Trophoblast cell (in vitro differentiated cells and primary cell): ENCODE data around the gene DIS3L2.

Experiments
- DNase-seq, 2 donors: peaks; one replicate each; pipeline ENCODE4 v3.0.0-alpha.2; 2016
- H2AFZ ChIP-seq: 2 replicates; pipeline ENCODE4 v1.6.1; 2013; ENCODE audit warnings: low read length, moderate library complexity, mild to moderate bottlenecking; ENCODE audit not compliant: insufficient read depth, poor library complexity
- H2AK5ac ChIP-seq: 2 replicates; pipeline ENCODE4 v1.6.1; 2013; ENCODE audit warnings: mild to moderate bottlenecking, low read length
- H2BK120ac ChIP-seq: 2 replicates; pipeline ENCODE4 v1.6.1; 2013; ENCODE audit warnings: low read length, mild to moderate bottlenecking, moderate library complexity; ENCODE audit not compliant: insufficient read depth, poor library complexity
- H2BK12ac ChIP-seq: 2 replicates; pipeline ENCODE4 v1.6.1; 2013; ENCODE audit warnings: mild to moderate bottlenecking, low read length, moderate library complexity
- H2BK5ac ChIP-seq: 2 replicates; pipeline ENCODE4 v1.6.1; 2013; ENCODE audit warnings: low read length, low read depth, moderate library complexity, mild to moderate bottlenecking; ENCODE audit not compliant: poor library complexity
- H3K14ac ChIP-seq: 2 replicates; pipeline ENCODE4 v1.6.1; 2013; ENCODE audit warnings: mild to moderate bottlenecking, low read length
- H3K18ac ChIP-seq: 2 replicates; pipeline ENCODE4 v1.6.1; 2013; ENCODE audit warnings: mild to moderate bottlenecking, low read length
- H3K23ac ChIP-seq: 2 replicates; pipeline ENCODE4 v1.6.1; 2013; ENCODE audit warnings: low read length
- H3K27ac ChIP-seq: 2 replicates; pipeline ENCODE4 v1.5.1; 2013; ENCODE audit warnings: low read depth, mild to moderate bottlenecking, inconsistent platforms, low read length, moderate library complexity
- H3K27me3 ChIP-seq: 2 replicates; pipeline ENCODE4 v1.6.1; 2013; ENCODE audit warnings: inconsistent platforms, mild to moderate bottlenecking, low read length, moderate library complexity; ENCODE audit not compliant: insufficient read depth
- H3K36me3 ChIP-seq, 2 experiments: 1 replicate in 1 of 2; 2 replicates in 1 of 2; pipeline ENCODE4 v1.6.1; 2013; ENCODE audit warnings: low read length in 2 of 2, mild to moderate bottlenecking in 2 of 2, moderate library complexity in 1 of 2; ENCODE audit not compliant: insufficient read depth in 2 of 2, control insufficient read depth in 1 of 2
- H3K4ac ChIP-seq: 2 replicates; pipeline ENCODE4 v1.6.1; 2013; ENCODE audit warnings: low read depth, mild to moderate bottlenecking, low read length, moderate library complexity
- H3K4me1 ChIP-seq, 2 experiments: 1 replicate in 1 of 2; 2 replicates in 1 of 2; pipeline ENCODE4 v1.6.1; 2013; ENCODE audit warnings: low read length in 2 of 2, mild to moderate bottlenecking in 2 of 2, moderate library complexity in 1 of 2; ENCODE audit not compliant: insufficient read depth in 2 of 2, control insufficient read depth in 1 of 2
- H3K4me2 ChIP-seq: 2 replicates; pipeline ENCODE4 v1.6.1; 2013; ENCODE audit warnings: inconsistent platforms, mild to moderate bottlenecking, low read length, moderate library complexity
- H3K4me3 ChIP-seq: 2 replicates; pipeline ENCODE4 v1.5.1; 2013; ENCODE audit warnings: mild to moderate bottlenecking, low read depth, low read length, inconsistent platforms
- H3K79me1 ChIP-seq: one replicate; pipeline ENCODE4 v1.6.1; 2013; ENCODE audit warnings: low read length
- H3K79me2 ChIP-seq: 2 replicates; pipeline ENCODE4 v1.6.1; 2013; ENCODE audit warnings: low read length, mild to moderate bottlenecking; ENCODE audit not compliant: control insufficient read depth, insufficient read depth, poor library complexity
- H3K9ac ChIP-seq: 2 replicates; pipeline ENCODE4 v1.6.1; 2013; ENCODE audit warnings: mild to moderate bottlenecking, low read length
- H3K9me3 ChIP-seq: 2 replicates; pipeline ENCODE4 v1.6.1; 2013; ENCODE audit warnings: low read depth, mild to moderate bottlenecking, control low read depth, inconsistent platforms, low read length; ENCODE audit not compliant: insufficient read depth
- H4K12ac ChIP-seq: 2 replicates; pipeline ENCODE4 v1.6.1; 2013; ENCODE audit warnings: low read depth, mild to moderate bottlenecking, low read length, moderate library complexity
- H4K8ac ChIP-seq: 2 replicates; pipeline ENCODE4 v1.6.1; 2013; ENCODE audit warnings: low read depth, mild to moderate bottlenecking, low read length, moderate library complexity
- H4K91ac ChIP-seq: one replicate; pipeline ENCODE4 v1.6.1; 2013; ENCODE audit warnings: low read depth, mild to moderate bottlenecking, low read length, moderate library complexity
- WGBS: extraction: QIAGEN DNeasy Blood & Tissue Kit; methylation state at CpG from one replicate; pipeline ENCODE4 v1.1.7; 2013; ENCODE audit warnings: missing lambda C conversion rate; ENCODE audit not compliant: insufficient read length, insufficient coverage; ENCODE audit errors: extremely low coverage; 5-methylcytosine and 5-hydroxymethylcytosine counted together

The DIS3L2 gene

DNA sequence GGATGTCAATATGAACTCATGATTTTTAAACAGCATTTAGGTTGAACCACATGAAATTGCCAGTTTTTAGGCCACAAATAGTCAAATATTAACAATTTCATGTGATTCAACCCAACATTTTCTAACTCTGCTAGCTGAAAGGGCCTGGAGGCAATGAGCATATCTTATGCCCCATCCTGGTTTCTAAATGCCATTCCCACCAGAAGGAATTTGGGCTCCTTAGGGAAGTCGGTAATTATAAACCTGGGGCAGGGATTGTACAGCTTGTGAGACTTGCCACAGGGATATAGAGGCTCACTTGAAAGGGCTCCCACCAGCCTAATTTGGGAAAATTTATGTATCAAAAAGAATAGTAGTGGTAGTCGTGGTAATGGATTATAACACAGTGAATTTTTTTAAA lies 238.7 kb downstream of the DIS3L2 start:
- Histone ChIP-seq H2AK5ac (no peak overlapping the region), H3K4me2 (no peak overlapping the region), H3K9ac (no peak overlapping the region), H3K36me3 (peaks cover 0 to 2% of the 10 kb centered on the region in 2 experiments), H4K8ac (no peak overlapping the region), H2AFZ (no peak overlapping the region), H2BK12ac (no peak overlapping the region), H3K4ac (no peak overlapping the region), H3K27me3 (no peaks in the 10 kb centered on the region), H3K23ac (no peak overlapping the region), H2BK120ac (no peak overlapping the region), H3K79me2 (no peaks in the 10 kb centered on the region), H3K18ac (no peak overlapping the region), H3K9me3 (no peaks in the 10 kb centered on the region), H4K12ac (no peak overlapping the region), H3K4me3 (no peak overlapping the region), H3K14ac (no peak overlapping the region), H4K91ac (no peak overlapping the region), H3K79me1 (no peaks in the 10 kb centered on the region), H3K27ac (no peak overlapping the region), H2BK5ac (no peak overlapping the region), H3K4me1 (no peaks in the 10 kb centered on the region)
- WGBS = no CpG with 5 or more reads among the region's 2 CpGs
- DNase-seq = peak in 1 of 2 donors; percentile 21

DNA sequence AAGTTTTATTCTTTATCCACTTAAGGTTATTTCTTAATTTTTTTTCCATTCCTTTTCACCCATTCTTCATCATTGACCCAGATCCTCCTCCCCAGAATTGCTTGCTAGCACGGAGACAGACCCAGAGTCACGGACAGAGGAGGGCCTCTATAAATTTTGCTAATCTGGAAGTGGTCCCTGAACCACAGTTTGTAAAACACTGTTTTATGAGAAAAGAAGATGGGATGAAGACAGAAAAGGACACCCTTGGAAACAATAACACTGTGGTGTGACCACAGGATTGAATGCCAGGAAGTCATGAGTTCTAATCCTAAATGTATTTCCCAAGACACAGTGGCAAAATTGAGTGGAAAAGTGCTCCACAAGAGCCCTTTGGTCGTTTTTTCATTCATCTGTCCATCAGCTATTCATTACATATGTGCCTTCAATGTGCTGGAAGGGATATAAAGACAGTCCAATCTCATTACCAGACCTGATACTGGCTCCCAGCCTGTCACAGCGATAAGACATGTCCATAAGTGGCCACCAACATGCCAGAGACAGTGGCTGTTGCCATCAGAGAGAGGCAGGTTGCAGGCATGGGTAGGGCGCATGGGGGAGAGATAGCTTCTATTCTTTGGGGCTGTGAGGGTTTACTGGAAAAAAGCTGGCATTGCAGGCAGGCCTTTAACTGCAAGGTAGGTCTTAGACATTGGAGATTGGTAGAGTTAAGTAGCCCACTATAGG lies 241.8 kb downstream of the DIS3L2 start:
- Histone ChIP-seq H2BK5ac (no peak overlapping the region), H3K23ac (peak overlapping the region; percentile 47), H3K18ac (no peak overlapping the region), H3K4me3 (no peak overlapping the region), H3K4me2 (no peak overlapping the region), H3K27ac (no peak overlapping the region), H2AFZ (no peak overlapping the region), H3K79me1 (no peaks in the 10 kb centered on the region), H3K79me2 (no peaks in the 10 kb centered on the region), H3K27me3 (no peaks in the 10 kb centered on the region), H4K12ac (no peak overlapping the region), H4K8ac (no peak overlapping the region), H3K4me1 (no peaks in the 10 kb centered on the region), H2AK5ac (no peak overlapping the region), H3K9me3 (no peaks in the 10 kb centered on the region), H3K9ac (no peak overlapping the region), H3K36me3 (peaks cover 0 to 2% of the 10 kb centered on the region in 2 experiments), H2BK120ac (no peak overlapping the region), H4K91ac (no peak overlapping the region), H3K4ac (no peak overlapping the region), H3K14ac (no peak overlapping the region), H2BK12ac (no peak overlapping the region)
- no CpG with 5 or more reads among the region's 5 CpGs for WGBS
- DNase-seq = no peak

DNA sequence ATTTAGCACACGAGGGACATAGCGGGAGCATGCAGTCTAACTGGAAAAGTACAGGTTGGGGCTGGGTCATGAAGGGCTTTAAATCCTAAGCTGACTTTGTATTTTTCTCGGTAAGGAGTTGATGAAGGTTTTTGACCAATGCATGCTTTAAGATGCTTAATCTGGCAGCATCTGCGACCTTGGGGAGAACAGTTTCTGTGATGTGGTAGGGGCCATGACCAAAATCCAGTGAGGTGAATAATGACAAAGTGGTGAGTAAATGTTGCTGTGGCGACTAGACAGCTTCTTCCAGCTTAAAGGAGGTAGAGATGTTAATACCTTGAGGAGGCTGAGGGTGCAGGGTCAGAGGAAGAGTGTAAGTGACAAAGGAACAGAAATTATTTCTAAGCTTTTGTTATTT lies 242.4 kb downstream of the DIS3L2 start:
- no peak overlapping the region for H3K4ac ChIP-seq
- no peak overlapping the region for H3K18ac ChIP-seq
- no peak overlapping the region for H4K8ac ChIP-seq
- no peak overlapping the region for H3K23ac ChIP-seq
- no peak overlapping the region for H3K4me2 ChIP-seq
- H2AK5ac ChIP-seq = no peak overlapping the region
- H3K27me3 ChIP-seq = no peaks in the 10 kb centered on the region
- H3K9me3 ChIP-seq = no peaks in the 10 kb centered on the region
- H4K12ac ChIP-seq = no peak overlapping the region
- H3K9ac ChIP-seq = no peak overlapping the region
- no peaks in the 10 kb centered on the region for H3K79me1 ChIP-seq
- no peak overlapping the region for H2BK5ac ChIP-seq
- WGBS = no CpG with 5 or more reads among the region's 5 CpGs
- no peak overlapping the region for H2BK120ac ChIP-seq
- H3K36me3 ChIP-seq = peaks cover 0 to 2% of the 10 kb centered on the region in 2 experiments
- H3K27ac ChIP-seq = no peak overlapping the region
- no peak overlapping the region for H3K4me3 ChIP-seq
- H3K14ac ChIP-seq = no peak overlapping the region
- H2BK12ac ChIP-seq = no peak overlapping the region
- H2AFZ ChIP-seq = no peak overlapping the region
- no peak overlapping the region for H4K91ac ChIP-seq
- no peaks in the 10 kb centered on the region for H3K79me2 ChIP-seq
- H3K4me1 ChIP-seq = no peaks in the 10 kb centered on the region
- DNase-seq = peak; percentile 29 to 66

DNA sequence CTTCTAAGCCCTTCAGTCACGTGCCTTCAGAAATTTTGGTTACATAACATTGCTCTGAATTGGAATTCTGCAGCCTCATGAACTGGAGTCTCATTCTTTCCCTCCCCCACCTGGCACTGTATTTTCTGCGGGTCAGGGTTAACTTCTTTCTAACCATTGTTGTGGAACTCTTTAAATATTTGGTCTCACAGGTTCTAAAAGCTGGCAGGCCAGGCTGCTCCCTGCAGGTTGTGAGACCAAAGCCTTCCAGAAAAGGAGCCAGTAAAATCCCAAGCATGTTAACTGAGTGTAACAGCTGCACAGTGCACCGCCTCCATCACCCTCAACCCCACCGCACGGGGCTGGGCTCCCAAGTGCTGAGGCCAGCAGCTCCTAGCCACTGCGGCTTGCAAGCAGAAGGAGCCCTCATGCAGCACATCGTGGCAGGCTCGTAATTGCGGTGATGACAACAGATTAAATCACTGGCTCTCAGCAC lies 243.0 kb downstream of the DIS3L2 start:
- no peak overlapping the region for H3K23ac ChIP-seq
- WGBS = no CpG with 5 or more reads among the region's 9 CpGs

More for the DNA sequence above, 243.0 kb downstream of the DIS3L2 start:
- H2BK12ac ChIP-seq = no peak overlapping the region
- H3K9ac ChIP-seq = no peak overlapping the region
- H3K9me3 ChIP-seq = peaks cover 2% of the 10 kb centered on the region
- H3K79me2 ChIP-seq = no peaks in the 10 kb centered on the region
- H3K4me1 ChIP-seq = no peaks in the 10 kb centered on the region
- no peak overlapping the region for H2AFZ ChIP-seq
- no peaks in the 10 kb centered on the region for H3K79me1 ChIP-seq
- no peaks in the 10 kb centered on the region for H3K27me3 ChIP-seq
- H3K14ac ChIP-seq = no peak overlapping the region
- H4K8ac ChIP-seq = no peak overlapping the region
- H3K4me2 ChIP-seq = no peak overlapping the region
- H4K12ac ChIP-seq = no peak overlapping the region
- no peak overlapping the region for H3K18ac ChIP-seq
- no peak overlapping the region for H3K4me3 ChIP-seq
- H3K4ac ChIP-seq = no peak overlapping the region
- no peak overlapping the region for H2BK120ac ChIP-seq
- H4K91ac ChIP-seq = no peak overlapping the region
- peaks cover 0 to 2% of the 10 kb centered on the region in 2 experiments for H3K36me3 ChIP-seq
- peak; percentile 93 to 95 for DNase-seq
- no peak overlapping the region for H3K27ac ChIP-seq
- no peak overlapping the region for H2AK5ac ChIP-seq
- no peak overlapping the region for H2BK5ac ChIP-seq
